AG08395 (cell line): Measurements from ENCODE around the gene MAP4K1.
"Not testable (repeated sequence)": the region's sequence is repeated elsewhere in the genome, so short reads cannot be mapped to it uniquely, and the experiment has no call there.

Experiments
- DNase-seq: peaks from one replicate; pipeline ENCODE4 v3.0.0; 2012; ENCODE audit warnings: mixed read lengths, low spot score

MAP4K1 gene

DNA sequence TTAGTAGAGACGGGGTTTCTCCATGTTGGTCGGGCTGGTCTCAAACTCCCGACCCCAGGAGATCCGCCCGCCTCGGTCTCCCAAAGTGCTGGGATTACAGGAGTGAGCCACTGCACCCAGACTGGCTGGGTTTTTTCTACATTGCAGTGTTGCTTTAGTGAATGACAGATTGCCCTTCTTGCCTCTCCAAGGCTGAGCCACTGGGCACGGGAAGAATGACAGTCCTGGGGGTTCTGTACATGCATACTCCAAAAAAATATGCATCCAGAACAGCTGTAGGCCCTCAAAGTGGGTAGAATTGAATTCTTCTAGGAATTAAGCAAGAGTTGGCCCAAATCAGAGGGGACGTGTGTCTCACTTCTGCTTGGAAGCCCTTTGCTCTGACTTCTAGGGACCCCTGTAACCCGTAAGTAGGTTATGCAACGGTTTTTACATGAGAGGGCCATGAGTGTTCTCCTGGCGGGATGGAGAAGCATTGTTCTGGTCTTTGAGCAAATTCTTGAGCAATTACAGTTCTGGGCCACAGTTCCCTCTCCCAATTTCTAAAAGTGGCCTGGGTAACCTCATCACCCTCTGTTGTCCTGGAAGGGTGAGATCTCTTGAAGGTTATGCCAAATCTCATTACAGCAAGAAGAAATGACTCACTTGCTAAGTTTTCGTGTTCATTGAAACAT lies 33.3 kb upstream of the MAP4K1 start:
- peak; percentile 77 for DNase-seq

DNA sequence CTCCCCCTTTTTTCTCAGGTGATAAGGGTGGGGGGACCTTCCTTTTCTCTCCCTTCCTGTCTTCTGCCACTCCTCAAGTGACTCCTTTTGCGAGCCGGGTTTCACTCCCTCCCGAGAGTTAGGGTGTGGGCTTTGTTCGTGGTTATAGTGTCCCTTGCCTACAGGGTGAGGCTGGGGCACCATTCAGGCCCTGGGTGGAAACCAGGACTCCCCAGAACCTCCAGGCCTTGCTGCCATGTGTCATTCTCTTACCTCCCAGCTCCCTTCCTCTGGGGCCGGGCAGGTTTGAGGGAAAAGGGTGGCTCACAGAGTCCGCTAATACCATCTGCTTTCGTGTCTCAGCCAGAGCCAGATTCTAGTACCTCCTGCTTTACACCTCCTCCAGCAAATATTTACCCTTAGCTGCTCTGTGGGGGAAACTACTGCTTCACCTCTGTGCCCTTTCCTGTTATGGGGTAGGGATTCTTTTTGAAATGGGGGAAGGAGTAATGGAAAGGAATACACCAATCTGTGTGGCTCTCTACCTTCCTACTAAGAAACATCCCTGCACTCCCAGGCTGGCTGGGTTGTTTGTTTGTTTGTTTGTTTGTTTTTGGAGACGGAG lies 32.5 kb upstream of the MAP4K1 start:
- DNase-seq = no peak

DNA sequence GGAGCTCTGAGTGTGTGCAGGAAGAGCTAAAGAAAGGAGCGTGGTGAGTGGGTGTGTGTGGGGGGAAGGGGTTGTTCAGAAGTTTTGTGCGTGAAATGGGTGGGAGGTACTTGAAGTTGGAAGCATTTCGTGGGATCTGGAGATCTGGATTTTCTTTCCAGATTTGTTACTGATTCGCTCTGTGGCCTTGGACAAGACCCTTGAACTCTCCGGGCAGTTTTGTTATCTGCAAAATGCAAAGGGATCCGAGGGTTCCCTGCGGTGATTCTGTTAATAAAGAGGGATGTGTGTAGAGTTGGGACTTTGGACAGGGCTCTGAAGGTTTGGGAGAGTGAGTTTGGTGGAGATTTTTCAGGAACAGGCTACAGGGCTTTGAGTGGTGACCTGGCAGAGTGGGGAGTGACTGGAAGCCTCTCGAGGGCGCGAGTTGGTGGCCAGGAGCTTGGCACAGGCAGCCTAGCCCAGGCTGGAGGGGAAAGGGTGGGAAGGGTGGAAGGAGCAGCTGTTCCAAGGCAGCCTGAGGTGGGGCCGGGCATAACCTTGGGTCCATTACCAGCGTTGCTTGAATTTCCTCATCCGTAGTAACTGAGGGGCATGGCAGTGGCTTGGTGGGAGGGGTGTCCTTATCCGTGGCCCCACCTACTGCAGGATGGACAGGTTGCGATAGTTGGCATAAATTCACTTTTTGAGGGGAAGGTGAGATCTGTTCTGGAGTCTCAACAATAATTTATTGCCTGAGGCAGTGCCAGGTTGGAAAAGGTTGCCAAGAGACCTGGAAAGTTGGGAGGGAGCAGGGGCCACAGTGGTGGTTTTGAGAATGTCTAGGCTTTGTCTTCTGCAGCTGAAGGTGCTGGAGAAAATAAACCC lies 31.8 kb upstream of the MAP4K1 start:
- no peak for DNase-seq

DNA sequence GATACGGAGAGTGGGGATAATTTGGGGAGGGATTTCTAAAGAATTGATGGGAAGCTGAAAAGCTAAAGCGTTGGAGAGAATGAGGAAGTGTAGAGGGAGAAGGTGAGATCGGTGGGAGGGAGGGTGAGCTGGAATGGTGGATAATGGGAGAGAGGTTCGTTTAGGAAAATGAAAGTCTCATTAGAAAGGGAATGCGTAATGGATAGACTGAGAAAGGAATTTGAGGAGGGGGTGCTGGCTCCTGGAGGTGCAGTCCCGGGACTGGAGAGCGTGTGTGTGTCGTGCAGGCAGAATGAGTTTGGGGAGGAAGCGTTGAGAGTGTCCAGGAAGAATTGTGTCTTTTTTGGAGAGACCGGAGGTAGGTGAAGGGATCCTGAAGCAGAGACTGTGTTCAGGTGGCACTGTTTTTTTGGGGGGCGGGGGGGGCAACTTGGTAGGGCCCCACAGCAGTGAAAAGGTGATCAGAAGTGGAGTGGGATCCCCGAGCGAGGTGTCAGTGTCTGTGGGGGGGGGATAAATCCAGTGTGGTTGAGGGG lies 31.1 kb upstream of the MAP4K1 start:
- DNase-seq = no peak

DNA sequence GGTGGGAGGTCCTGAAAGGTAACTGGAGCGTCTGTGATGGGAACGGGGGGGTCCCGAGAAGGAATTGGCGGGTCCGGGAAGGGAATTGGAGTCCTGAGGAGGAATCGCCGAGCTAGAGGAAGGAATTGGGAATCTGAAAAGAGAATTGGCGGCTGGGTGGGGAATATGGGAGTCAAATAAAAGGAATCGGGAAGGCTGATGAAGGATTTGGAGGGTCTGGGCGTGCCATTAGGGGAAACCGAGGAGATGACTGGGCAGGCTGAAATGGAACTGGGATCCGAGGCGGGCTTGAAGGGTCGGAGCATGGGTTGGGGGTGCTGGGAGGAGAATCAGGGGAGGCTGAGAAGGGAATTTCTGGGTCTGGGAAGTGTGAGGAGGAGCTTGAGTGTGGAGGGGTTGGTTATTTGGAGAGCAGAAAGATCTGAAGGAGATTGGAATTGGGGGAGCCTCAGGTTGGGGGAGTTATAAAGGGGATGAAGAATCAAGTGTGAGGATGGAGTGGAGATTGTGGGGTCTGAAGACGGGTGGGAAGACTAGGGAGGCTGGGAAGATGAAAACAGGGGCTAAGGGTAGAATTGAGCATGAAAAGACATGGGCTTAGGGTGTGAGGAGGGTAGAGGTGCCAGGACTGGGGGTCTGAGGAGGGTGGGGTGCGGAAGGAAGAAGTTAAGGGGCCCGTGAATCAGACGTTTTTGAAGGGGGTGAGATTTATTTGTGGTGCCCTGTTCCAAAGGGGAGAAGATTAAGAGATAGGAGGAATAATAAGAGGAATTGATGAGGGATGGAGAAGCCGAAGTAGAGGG lies 30.4 kb upstream of the MAP4K1 start:
- DNase-seq = no peak

DNA sequence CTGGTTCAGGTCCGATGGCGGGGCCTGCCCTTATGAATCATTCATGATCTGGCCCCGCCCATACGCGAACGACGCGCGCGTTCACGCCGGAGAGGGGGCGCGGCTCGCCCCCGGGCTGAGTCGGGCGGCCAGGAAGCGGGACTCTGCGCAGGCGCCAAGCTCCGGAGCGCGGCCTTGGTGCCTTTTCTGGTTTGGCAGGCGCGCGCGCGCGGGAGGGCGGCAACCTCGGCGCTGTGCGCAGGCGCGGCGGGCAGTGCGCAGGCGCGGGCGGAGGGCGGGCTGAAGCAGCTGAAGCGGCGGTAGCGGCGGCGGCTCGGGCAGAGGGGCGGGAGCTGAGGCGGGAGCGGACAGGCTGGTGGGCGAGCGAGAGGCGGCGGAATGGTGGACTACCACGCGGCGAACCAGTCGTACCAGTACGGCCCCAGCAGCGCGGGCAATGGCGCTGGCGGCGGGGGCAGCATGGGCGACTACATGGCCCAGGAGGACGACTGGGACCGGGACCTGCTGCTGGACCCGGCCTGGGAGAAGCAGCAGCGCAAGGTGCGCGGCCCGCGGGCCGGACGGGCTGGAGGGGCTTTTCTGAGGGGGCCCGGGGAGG lies 29.7 kb upstream of the MAP4K1 start, which contains the start of gene ACTN4:
ACTN4 (plus strand) TSS at position 282 of the 598 bp plus-strand sequence; CDS start at position 379, 97 bp downstream.
- peak; percentile 99 for DNase-seq

DNA sequence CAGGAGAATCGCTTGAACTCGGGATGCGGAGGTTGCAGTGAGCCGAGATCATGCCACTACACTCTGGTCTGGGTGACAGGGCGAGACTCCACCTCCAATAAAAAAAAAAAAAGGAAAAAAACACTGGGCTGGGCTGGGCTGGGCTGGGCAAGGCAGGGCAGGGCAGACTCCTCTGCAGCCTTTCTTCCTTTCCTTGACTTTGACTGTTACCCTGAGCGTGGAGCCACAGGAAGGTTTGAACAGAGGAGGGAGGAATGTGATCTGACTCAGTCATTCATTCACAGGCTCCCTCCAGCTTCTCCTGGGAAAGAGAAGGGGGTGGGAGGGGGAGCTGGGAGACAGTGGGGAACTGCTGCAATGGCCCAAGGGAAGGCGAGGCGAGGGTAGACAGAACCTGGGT lies 27.0 kb upstream of the MAP4K1 start:
- DNase-seq = no peak

DNA sequence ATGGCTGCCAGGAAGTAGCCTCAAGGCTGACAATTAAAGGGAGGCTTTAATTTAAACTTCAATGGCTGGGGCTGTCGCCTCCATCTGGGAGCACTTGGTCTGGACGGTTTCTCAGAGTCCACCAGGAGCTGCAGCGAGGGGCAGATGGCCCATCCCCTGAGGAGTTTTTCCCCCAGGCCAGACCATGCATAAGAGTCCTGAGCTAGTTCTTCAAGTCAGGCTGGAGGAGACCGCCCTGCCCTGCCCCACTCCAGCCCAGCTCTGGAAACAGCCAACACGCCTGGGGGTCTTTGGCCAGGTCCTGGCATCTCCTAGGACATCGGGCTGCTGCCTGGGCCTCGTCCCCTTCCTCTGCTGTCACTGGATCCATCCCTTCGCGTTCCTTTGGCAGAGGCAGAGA lies 24.4 kb upstream of the MAP4K1 start:
- DNase-seq = no peak

DNA sequence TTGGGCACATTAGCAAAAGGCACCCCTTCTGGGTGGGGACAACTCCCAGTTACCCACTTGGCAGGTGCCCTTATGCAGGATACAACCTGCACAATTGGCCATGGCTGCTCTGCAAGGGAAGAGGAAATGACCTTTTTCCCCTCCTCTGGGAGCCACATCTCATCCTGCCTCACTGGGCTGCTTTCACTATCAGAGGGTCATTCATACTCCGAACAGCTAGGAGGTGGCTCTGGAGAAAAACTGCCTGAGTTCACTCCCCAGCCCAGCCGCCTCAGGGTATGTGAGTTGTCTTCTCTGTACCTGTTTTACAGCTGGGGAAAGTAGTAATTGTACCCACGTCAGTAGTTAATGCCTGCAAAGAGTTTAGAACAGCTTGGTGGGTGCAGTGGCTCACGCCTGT lies 22.6 kb upstream of the MAP4K1 start:
- no peak for DNase-seq

DNA sequence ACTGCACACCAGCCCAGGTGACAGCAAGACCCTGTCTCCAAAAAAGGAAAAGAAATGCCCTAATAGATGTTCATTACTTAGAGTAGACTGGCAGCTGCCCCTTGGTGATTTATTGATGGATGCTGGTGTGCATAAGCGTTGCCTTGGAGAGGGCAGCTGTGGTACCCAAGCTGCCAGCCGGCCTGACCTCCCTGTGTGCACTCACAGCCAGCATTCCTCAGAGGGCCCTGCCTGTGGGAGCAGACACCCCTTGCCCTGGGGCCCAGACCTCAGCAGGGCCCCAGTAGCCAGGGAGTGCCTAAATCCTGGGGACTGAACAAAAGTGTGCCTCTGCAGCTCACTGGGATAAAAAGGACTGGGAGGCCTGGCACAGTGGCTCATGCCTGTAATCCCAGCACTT lies 21.9 kb upstream of the MAP4K1 start:
- DNase-seq = no peak

DNA sequence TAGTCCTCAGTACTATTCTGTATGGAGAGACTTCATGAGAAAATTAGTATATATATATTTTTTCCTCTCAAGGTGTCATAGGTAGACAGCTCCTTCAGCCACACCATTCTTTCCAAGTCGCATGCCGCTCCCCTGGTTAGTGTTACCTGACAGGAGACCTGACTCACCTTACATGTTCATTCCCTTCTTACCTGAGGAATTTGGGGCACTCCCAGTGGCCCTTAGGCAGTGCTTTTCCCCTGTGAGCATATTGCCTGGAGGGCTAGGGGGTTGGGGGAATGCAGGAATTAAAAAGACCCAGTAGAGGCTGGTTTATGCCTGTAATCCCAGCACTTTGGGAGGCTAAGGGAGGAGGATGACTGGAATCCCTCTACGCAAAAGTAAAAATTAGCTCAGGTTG lies 20.7 kb upstream of the MAP4K1 start:
- DNase-seq = no peak

DNA sequence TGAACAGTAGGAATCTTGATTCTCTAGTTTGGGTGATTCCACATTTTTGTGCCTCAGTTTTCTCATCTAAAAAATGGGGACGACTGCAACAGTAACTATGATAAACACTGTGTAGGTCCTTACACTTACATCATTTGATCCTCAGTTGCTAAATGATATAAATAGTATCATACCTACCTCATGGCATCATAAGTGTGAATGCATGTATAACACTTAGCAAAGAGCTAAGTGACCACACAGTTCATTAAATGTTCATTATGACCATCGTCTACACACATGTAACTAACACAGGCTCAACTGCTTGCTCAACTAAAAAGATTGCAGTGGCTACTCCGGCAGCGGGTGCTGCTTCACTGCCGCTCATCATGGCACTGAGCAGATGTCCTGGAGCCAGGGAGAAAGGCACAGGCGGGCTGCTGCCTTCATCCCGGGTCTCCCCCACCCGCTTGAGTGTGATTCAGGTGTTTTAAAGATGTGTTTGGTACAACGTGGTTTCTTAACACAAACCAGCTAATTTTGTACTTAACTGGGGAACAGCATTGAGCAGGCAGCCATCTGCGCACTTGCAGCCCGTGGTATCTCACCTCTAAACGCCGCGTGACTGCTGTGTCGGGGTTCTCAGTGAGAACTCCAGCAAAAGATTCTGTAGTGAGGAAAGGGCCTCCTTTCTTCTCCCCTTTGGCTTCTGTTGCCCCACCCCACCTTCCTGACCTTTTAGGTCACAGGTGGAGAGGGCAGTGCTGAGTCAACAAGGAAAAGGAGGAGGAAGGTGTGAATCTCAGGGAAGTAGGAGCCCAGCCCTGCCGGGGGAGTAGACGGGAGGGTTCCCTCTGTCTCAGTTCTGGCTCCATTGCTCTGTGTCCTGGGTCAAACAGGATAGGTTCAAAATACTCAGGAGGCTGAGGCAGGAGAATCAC lies 18.0 kb upstream of the MAP4K1 start:
- no peak for DNase-seq

DNA sequence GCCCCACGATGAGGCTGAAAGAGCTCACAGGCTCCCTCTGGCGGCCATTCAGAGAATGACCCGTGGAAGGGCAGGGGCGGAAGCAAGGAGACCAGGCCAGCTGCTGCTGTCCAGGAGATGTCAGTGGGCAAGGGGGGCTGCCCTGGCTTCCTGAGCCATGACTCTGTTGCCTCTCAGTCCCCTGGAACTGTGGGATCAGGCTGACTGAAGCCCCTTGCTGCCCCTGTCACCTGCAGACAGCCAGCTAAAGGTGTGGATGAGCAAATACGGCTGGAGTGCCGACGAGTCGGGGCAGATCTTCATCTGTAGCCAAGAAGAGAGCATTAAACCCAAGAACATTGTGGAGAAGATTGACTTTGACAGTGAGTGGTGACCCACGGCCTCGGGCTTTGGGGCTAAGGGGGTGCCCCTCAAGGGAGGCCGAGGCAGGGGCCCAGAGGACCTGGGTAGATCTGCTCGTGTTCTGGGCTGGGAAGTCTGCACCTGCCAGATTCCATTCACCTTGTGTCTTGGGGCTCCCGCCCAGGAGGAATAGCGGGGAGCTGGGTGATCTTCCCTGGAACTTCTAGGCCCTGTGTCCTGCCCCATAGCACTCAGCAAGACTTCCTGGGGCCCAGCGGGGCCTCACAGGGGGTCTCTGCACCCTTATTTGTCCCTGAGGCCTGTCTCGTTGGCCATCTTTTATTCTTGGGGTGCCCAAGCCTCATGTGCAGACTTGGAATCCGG lies 17.2 kb upstream of the MAP4K1 start:
- DNase-seq = peak; percentile 83

DNA sequence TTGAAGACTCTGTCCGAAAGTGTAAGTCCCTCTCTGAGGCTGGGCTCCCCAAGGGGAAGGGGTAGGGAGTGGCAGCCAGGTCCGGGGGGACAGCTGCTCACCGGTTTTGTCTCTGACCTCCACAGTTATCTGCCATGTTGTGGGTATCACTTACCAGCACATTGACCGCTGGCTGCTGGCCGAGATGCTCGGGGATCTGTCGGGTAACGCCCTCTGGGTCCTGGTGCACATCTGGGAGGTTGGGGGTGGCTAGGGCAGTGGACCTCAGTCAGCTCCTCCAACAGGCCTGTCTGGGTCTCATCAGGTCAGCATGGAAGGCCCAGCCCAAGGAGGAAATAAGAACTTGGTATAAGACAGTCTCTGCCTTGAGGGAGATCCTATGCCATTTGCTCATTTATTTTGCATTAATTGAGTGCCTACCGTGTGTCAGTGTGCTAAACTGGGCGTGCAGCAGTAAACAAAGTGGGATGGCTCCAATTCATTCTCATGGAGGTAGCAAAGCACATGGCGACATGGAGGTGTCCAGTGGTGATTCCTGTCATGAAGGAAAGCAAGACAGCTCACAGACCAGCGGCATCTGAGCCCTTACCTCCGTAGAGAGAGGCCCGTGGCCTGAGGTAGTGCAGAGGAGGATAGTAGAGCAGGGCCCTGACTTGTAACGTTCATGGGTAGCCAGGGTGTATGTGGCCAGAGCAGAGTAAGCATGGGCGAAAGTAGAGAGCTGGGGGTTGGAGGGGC lies 14.9 kb upstream of the MAP4K1 start:
- no peak for DNase-seq

DNA sequence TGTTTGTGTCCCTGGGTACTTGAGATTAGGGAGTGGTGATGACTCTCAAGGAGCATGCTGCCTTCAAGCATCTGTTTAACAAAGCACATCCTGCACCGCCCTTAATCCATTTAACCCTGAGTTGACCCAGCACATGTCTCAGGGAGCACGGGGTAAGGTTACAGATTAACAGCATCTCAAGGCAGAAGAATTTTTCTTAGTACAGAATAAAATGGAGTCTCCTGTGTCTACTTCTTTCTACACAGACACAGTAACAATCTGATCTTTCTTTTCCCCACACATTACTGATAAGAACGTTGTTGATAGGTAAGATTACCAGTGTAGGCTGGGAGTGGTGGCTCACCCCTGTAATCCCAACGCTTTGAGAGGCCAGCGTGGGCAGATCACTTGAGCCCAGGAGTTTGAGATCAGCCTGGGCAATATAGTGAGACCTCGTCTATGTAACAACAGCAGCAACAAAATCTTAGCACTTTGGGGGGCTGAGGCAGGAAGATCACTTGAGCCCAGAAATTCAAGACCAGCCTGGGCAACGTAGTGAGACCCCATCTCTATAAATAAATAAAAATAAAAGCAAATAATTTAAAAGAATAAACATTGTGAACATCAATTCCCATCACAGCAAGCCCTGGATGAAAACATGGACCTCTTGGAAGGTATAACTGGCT lies 14.2 kb upstream of the MAP4K1 start:
- not testable (repeated sequence) for DNase-seq

DNA sequence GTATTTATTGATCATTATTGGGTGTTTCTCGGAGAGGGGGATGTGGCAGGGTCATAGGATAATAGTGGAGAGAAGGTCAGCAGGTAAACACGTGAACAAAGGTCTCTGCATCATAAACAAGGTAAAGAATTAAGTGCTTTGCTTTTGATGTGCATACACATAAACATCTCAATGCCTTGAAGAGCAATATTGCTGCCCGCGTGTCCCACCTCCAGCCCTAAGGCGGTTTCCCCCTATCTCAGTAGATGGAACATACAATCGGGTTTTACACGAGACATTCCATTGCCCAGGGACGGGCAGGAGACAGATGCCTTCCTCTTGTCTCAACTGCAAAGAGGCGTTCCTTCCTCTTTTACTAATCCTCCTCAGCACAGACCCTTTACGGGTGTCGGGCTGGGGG lies 13.5 kb upstream of the MAP4K1 start:
- not testable (repeated sequence) for DNase-seq

DNA sequence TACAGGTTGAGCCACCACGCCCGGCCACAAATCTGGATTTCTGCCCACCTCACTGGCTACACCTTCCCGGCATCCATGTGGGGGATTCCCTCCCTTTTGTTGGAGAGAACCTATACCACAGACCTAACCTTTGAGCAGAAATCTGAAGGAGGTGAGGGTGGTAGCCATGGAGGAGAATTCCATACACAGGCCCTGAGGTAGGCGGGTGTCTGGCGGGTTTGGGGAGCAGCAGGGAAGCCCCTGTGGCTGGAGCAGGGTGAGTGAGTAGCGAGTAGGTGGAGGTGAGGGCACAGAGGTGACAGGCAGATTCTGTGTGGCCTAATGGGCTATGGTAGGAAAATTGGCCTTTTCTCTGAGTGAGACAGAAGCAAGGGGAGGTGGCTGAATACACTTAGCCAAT lies 11.8 kb upstream of the MAP4K1 start:
- no peak for DNase-seq

DNA sequence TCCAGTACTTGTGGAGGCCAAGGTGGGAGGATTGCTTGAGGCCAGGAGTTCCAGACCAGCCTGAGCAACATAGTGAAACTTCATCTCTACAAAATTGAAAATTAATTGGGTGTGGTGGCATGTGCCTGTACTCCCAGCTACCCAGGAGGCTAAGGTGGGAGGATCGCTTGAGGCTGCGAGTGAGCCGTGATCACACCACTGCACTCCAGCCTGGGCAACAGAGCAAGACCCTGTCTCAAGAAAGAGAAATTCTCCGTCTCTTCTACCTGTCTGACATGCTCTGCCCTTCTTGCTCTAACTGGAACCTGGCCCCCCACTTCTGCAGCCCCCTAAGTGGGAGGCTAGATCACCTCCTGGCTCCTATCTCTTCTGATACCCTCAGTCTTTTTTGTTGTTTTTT lies 8.6 kb upstream of the MAP4K1 start:
- DNase-seq = no peak
